Measurements from ENCODE around the gene NDC80. TPM values are rescaled to one million over a fixed set of nuclear protein-coding genes. Genes with fewer than 3 reads are reported as not detected.
A peak's percentile ranks its signal among the peaks of the same experiment; 100 is the strongest.

NDC80 gene
- total RNA-seq (2021) = 36.6 to 43.0 TPM (median 36.9 TPM) in 3 replicates
- Bru-seq, nascent RNA = percentile 89 among the genes with signal in this experiment
- long read RNA-seq, experiment 1, transcript NDC80-201 (17 exons, 2,172 nt) = major isoform, 155 of 180 reads
- long read RNA-seq, experiment 1, partial matches to known transcripts = 9 of 180 reads
- long read RNA-seq, experiment 1, other reads (novel, unspliced or antisense) = 16 of 180 reads
- long read RNA-seq, experiment 2, transcript NDC80-201 (17 exons, 2,172 nt) = major isoform, 27 of 65 reads
- long read RNA-seq, experiment 2, partial matches to known transcripts = 20 of 65 reads
- long read RNA-seq, experiment 2, other reads (novel, unspliced or antisense) = 18 of 65 reads
- long read RNA-seq, experiment 3, transcript NDC80-201 (17 exons, 2,172 nt) = major isoform, 143 of 177 reads
- long read RNA-seq, experiment 3, partial matches to known transcripts = 18 of 177 reads
- long read RNA-seq, experiment 3, other reads (novel, unspliced or antisense) = 16 of 177 reads

- peak within 1 kb of the TSS; percentile 98 for H3K4me3 Mint-ChIP-seq
- peak; percentile 82; the same call in 1 of the 2 replicates for TF ChIP-seq FOXP1 (CRISPR knock-in tag; IDR thresholded peaks at IDR 0.05; ENCODE audit: borderline replicate concordance)
- TF ChIP-seq AFF4 (CRISPR knock-in tag; IDR thresholded peaks at IDR 0.05; ENCODE audit: borderline replicate concordance) = no peak
- TF ChIP-seq ZNF671 (CRISPR knock-in tag; IDR thresholded peaks at IDR 0.05) = no peak
- no peak for TF ChIP-seq ZNF425 (CRISPR knock-in tag; conservative IDR thresholded peaks at IDR 0.05)
- no peak for TF ChIP-seq ZNF532 (CRISPR knock-in tag; IDR thresholded peaks at IDR 0.05; ENCODE audit: borderline replicate concordance)
- TF ChIP-seq ATF1 (CRISPR knock-in tag; IDR thresholded peaks at IDR 0.05) = peak; percentile 94; the same call in 1 of the 2 replicates
- peak; percentile 98 for TF ChIP-seq E2F4 (CRISPR knock-in tag; IDR thresholded peaks at IDR 0.05; ENCODE audit: borderline replicate concordance, low read depth)
- peak; percentile 68; the same call in 1 of the 2 replicates for TF ChIP-seq TEAD1 (CRISPR knock-in tag; IDR thresholded peaks at IDR 0.05)
- TF ChIP-seq ZNF138 (CRISPR knock-in tag; conservative IDR thresholded peaks at IDR 0.05) = no peak
- peak; percentile 57; the same call in 1 of the 2 replicates for TF ChIP-seq ARID4B (CRISPR knock-in tag; IDR thresholded peaks at IDR 0.05; ENCODE audit: borderline replicate concordance)
- no peak for TF ChIP-seq ZNF396 (CRISPR knock-in tag; IDR thresholded peaks at IDR 0.05; ENCODE audit: borderline replicate concordance)
- TF ChIP-seq RELA (CRISPR knock-in tag; IDR thresholded peaks at IDR 0.05; ENCODE audit: borderline replicate concordance) = no peak
- peak; percentile 93; the same call in 1 of the 2 replicates for TF ChIP-seq PREB (CRISPR knock-in tag; IDR thresholded peaks at IDR 0.05; ENCODE audit: borderline replicate concordance)
- TF ChIP-seq ETV6 (CRISPR knock-in tag; IDR thresholded peaks at IDR 0.05) = 0 out of 2 replicates have a peak, but pooled peaks have one; percentile 39
- peak; percentile 79 for TF ChIP-seq SP1 (CRISPR knock-in tag; conservative IDR thresholded peaks at IDR 0.05)
Measured at GRCh38 chr18:2571200-2572170, at the start of gene NDC80, which contains the start of gene METTL4. NDC80 (plus strand) TSS chr18:2571557; CDS start chr18:2572986, 1,429 bp downstream. METTL4 (minus strand) TSS chr18:2571505; CDS start chr18:2567216, 4,289 bp downstream.

More at GRCh38 chr18:2571200-2572170, at the start of gene NDC80, which contains the start of gene METTL4:
- Mint-ChIP-seq H3K27me3 (ENCODE audit: low read depth) (no peaks in the 10 kb centered on the region), H3K36me3 (peaks cover 23% of the 10 kb centered on the region), H3K9me3 (no peaks in the 10 kb centered on the region), H3K4me1 (peaks cover 26% of the 10 kb centered on the region), H3K27ac (peak within 1 kb of the TSS; percentile 99)
- ATAC-seq = peak; percentile 95
- DNase-seq (ENCODE audit: low spot score) = peak; percentile 84
- CTCF ChIA-PET = no interaction called here
- POLR2A ChIA-PET = interaction anchor here (0.6 kb wide), 1 partner anchor 680 kb away, joined by 3 read pairs; no protein-coding TSS in a partner anchor

All from WTC11 (cell line).